IPS-18c (cell line): ENCODE results near the gene TMEM38B.

Experiments
- H3K4me3 ChIP-seq: 2 replicates; pipeline ENCODE4 v1.7.0; 2013; ENCODE audit warnings: low read depth, mild to moderate bottlenecking, low read length, moderate library complexity; ENCODE audit not compliant: insufficient read depth
- H3K9me3 ChIP-seq: one replicate; pipeline ENCODE4 v1.6.1; 2013; ENCODE audit warnings: mild to moderate bottlenecking, low read length, moderate library complexity; ENCODE audit not compliant: control insufficient read depth, insufficient read depth

TMEM38B gene

GRCh38 chr9:105694190-105694847 is at the start of gene TMEM38B:
Gene TMEM38B (plus strand): TSS chr9:105694541. CDS start chr9:105694661, 120 bp downstream.
- Histone ChIP-seq H3K9me3 (no peaks in the 10 kb centered on the region), H3K4me3 (peak within 1 kb of the TSS; percentile 82)

GRCh38 chr9:105646879-105647594 is 47.3 kb upstream of the TMEM38B start:
- Histone ChIP-seq H3K9me3 (no peaks in the 10 kb centered on the region), H3K4me3 (no peak overlapping the region)

- no peak overlapping the region for H3K4me3 ChIP-seq
These were observed 46.6 kb upstream of the TMEM38B start for GRCh38 chr9:105647595-105648349.

GRCh38 chr9:105651806-105652205 is 42.5 kb upstream of the TMEM38B start:
- Histone ChIP-seq H3K9me3 (no peaks in the 10 kb centered on the region), H3K4me3 (no peak overlapping the region)

More at GRCh38 chr9:105647595-105648349, 46.6 kb upstream of the TMEM38B start:
- no peaks in the 10 kb centered on the region for H3K9me3 ChIP-seq

- Histone ChIP-seq H3K9me3 (no peaks in the 10 kb centered on the region), H3K4me3 (peak overlapping the region; percentile 56)
These were observed 38.0 kb upstream of the TMEM38B start for GRCh38 chr9:105656131-105656921.

- H3K9me3 ChIP-seq: no peaks in the 10 kb centered on the region
These were observed 36.0 kb upstream of the TMEM38B start for GRCh38 chr9:105658351-105658750.

GRCh38 chr9:105661011-105661410 is 33.3 kb upstream of the TMEM38B start:
- no peaks in the 10 kb centered on the region for H3K9me3 ChIP-seq
- H3K4me3 ChIP-seq: no peak overlapping the region

More at GRCh38 chr9:105658351-105658750, 36.0 kb upstream of the TMEM38B start:
- no peak overlapping the region for H3K4me3 ChIP-seq

- Histone ChIP-seq H3K9me3 (no peaks in the 10 kb centered on the region), H3K4me3 (no peak within 1 kb of the TSS)
These were observed 31.9 kb upstream of the TMEM38B start, which contains the start of gene TAL2 for GRCh38 chr9:105662184-105663104. Gene TAL2 (plus strand): TSS chr9:105662457. CDS start chr9:105662497, 40 bp downstream.

- Histone ChIP-seq H3K4me3 (no peak overlapping the region), H3K9me3 (no peaks in the 10 kb centered on the region)
These were observed 30.4 kb upstream of the TMEM38B start for GRCh38 chr9:105663914-105664313.

- Histone ChIP-seq H3K9me3 (no peaks in the 10 kb centered on the region), H3K4me3 (no peak overlapping the region)
These were observed 26.5 kb upstream of the TMEM38B start for GRCh38 chr9:105667867-105668266.

- Histone ChIP-seq H3K9me3 (no peaks in the 10 kb centered on the region), H3K4me3 (no peak overlapping the region)
These were observed 24.0 kb upstream of the TMEM38B start for GRCh38 chr9:105670315-105670714.

- H3K4me3 ChIP-seq: no peak overlapping the region
- no peaks in the 10 kb centered on the region for H3K9me3 ChIP-seq
These were observed 23.6 kb upstream of the TMEM38B start for GRCh38 chr9:105670775-105671174.

GRCh38 chr9:105672711-105673234 is 21.6 kb upstream of the TMEM38B start:
- Histone ChIP-seq H3K9me3 (no peaks in the 10 kb centered on the region), H3K4me3 (no peak overlapping the region)

- Histone ChIP-seq H3K4me3 (no peak overlapping the region), H3K9me3 (no peaks in the 10 kb centered on the region)
These were observed 20.4 kb upstream of the TMEM38B start for GRCh38 chr9:105673850-105674387.

GRCh38 chr9:105676351-105676923 is 17.9 kb upstream of the TMEM38B start:
- Histone ChIP-seq H3K4me3 (no peak overlapping the region), H3K9me3 (no peaks in the 10 kb centered on the region)
